Cardiac muscle cell (in vitro differentiated cells and primary cell): ENCODE results near the gene OGFOD1. TPM values are rescaled to one million over a fixed set of nuclear protein-coding genes. Genes with fewer than 3 reads are reported as not detected.

Experiments used
- DNase-seq, 2 donors: peaks; one replicate each; pipeline versions ENCODE4 v3.0.0 to v3.0.0-alpha.2; 2010 to 2017; ENCODE audit warnings: low read depth in 1 of 2, low spot score in 1 of 2
- H3K27ac ChIP-seq: fragments of 200-600 bp; sonication (generic); 2 replicates; pipeline ENCODE4 v1.5.1; 2016
- H3K27me3 ChIP-seq: fragments of 200-600 bp; sonication (generic); 2 replicates; pipeline ENCODE4 v1.6.0; 2016; ENCODE audit warnings: control low read depth
- H3K36me3 ChIP-seq: fragments of 200-600 bp; sonication (generic); 2 replicates; pipeline ENCODE4 v1.5.1; 2016; ENCODE audit warnings: control low read depth
- H3K4me1 ChIP-seq: fragments of 200-600 bp; sonication (generic); 2 replicates; pipeline ENCODE4 v1.8.1; 2017; ENCODE audit warnings: low read depth, mild to moderate bottlenecking, mixed run types
- H3K4me3 ChIP-seq: fragments of 200-600 bp; sonication (generic); 2 replicates; pipeline ENCODE4 v1.5.1; 2016; ENCODE audit warnings: mild to moderate bottlenecking
- H3K9me3 ChIP-seq: fragments of 200-600 bp; sonication (generic); 2 replicates; pipeline ENCODE4 v1.5.1; 2017; ENCODE audit warnings: low read depth, mild to moderate bottlenecking, control low read depth
- CTCF ChIP-seq: IDR thresholded peaks from 2 replicates; pipeline ENCODE4 v1.5.1; 2012; ENCODE audit warnings: low read depth, mild to moderate bottlenecking, low read length
- polyA plus RNA-seq: library from polyadenylated mRNA; unstranded; fragments of >200 nt; fragmentation: Nextera tagmentation; extraction: Ambion mirVana; gene quantifications from 2 replicates; pipeline ENCODE4 v1.2.1, GENCODE V29; 2016
- total RNA-seq: library from RNA; depleted of rRNA; stranded (reverse); fragments of >200 nt; gene quantifications from 2 replicates; pipeline ENCODE4 v1.2.3, GENCODE V29; 2016

The OGFOD1 gene
- total and polyA plus RNA-seq, 2 experiments from 2014 or later, result 54.9 to 65.5 TPM

DNA sequence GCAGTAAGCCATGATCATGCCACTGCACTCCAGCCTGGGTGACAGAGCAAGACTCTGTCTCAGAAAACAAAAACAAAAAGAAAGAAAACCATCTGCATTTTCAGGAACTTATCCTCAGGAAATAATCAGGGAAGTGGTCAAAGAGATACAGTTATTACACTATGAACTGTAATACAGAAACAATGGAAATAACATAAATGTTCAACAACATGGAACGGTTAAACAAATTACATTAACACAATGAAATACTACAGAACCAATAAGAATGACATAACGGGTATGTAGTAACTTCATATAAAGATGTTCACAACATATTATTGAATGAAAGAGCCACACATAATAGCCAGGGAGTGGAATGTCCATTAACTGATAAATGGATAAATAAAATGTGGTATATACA lies 61.7 kb downstream of the OGFOD1 start:
- no peak overlapping the region for H3K4me3 ChIP-seq
- H3K27me3 ChIP-seq, result no peaks in the 10 kb centered on the region
- H3K27ac ChIP-seq, result no peak overlapping the region
- H3K36me3 ChIP-seq, result peaks cover 17% of the 10 kb centered on the region
- H3K9me3 ChIP-seq, result no peaks in the 10 kb centered on the region
- TF ChIP-seq CTCF, result no peak
- no peak for DNase-seq
- H3K4me1 ChIP-seq, result no peaks in the 10 kb centered on the region

DNA sequence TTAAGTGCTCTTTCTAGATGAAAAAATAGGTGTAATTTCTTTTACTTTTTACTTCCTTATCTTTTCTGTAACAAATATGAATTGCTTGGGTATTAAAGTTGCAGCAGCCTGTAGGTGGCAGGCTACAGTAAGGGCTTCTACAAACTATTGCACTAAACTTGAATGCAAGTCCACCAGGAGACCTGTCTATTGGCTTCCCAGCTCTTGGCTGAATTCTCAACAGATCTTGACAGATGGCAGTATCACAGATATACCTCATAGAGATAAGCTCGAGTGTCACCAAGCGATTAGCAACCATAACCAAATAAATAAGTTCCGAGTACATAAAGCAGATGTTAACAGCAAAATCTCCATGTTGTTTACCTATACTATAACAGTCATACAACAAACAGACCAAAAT lies 62.6 kb downstream of the OGFOD1 start:
- Histone ChIP-seq H3K27me3 (no peaks in the 10 kb centered on the region), H3K36me3 (peaks cover 13% of the 10 kb centered on the region), H3K27ac (no peak overlapping the region), H3K4me3 (no peak overlapping the region), H3K4me1 (no peaks in the 10 kb centered on the region), H3K9me3 (no peaks in the 10 kb centered on the region)
- DNase-seq, result peak; percentile 31 to 73
- peak; percentile 71 for TF ChIP-seq CTCF

DNA sequence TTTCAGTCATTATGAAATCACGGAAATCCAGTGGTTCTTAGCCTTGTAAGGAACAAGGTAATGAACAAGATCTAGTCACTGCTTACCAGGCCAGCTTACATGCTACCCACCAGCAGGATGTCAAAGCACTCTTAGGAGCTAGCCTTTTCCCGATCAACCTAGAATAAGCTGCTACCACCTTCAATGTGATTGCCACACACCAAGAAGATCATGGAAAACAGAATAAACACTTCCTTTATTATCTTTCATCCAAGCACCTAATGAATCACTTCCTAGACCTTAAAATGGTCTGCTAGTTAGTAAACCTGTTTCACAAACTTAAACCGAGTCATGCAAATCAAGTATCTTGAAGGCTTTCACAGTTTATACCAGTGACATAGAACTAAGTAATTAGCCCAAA lies 63.5 kb downstream of the OGFOD1 start:
- DNase-seq, result no peak
- no peaks in the 10 kb centered on the region for H3K4me1 ChIP-seq
- H3K36me3 ChIP-seq, result peaks cover 5% of the 10 kb centered on the region
- no peak for TF ChIP-seq CTCF
- no peaks in the 10 kb centered on the region for H3K27me3 ChIP-seq
- no peak overlapping the region for H3K27ac ChIP-seq
- H3K9me3 ChIP-seq, result no peaks in the 10 kb centered on the region
- no peak overlapping the region for H3K4me3 ChIP-seq

DNA sequence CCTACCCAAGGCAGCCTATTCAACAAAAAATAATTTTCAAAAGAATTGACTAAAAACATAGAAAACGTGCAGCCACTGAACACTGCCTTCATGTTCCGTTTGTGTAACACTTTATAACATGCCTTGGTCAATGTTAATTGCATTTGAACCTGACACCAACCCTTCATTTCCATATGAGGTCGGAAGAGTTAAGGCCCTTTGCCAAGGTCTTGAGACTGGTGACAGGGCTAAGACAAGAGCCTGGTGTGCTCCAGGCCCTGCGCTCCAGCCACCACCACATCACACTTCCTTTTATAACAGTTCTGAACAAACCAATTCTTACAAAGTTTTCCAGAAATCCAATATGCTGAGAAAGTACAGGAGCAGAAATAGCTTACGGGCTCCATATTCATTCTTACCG lies 64.3 kb downstream of the OGFOD1 start:
- H3K36me3 ChIP-seq, result peaks cover 5% of the 10 kb centered on the region
- DNase-seq, result no peak
- no peaks in the 10 kb centered on the region for H3K27me3 ChIP-seq
- no peaks in the 10 kb centered on the region for H3K9me3 ChIP-seq
- TF ChIP-seq CTCF, result no peak
- no peaks in the 10 kb centered on the region for H3K4me1 ChIP-seq
- no peak overlapping the region for H3K4me3 ChIP-seq
- H3K27ac ChIP-seq, result no peak overlapping the region

DNA sequence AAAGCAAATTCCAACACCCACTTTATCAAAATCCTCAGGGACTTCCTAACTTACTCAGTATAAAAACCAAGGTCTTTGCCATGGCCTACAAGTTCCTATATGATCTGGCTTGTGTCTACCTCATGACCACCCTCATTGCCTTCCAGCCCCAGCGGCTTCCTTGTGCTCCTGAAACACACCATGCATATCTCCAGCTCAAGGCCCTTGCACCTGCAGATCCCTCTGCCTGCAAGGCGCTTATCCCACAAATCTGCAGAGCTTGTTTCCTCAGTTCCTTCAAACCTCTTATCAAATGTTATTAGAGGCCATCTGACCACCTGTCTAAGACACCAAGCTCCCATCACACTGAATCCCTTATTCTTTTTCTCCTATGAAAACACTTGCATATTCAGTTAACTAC lies 65.9 kb downstream of the OGFOD1 start:
- no peak for DNase-seq
- H3K4me1 ChIP-seq, result no peaks in the 10 kb centered on the region
- no peak overlapping the region for H3K4me3 ChIP-seq
- H3K27ac ChIP-seq, result no peak overlapping the region
- no peaks in the 10 kb centered on the region for H3K36me3 ChIP-seq
- no peaks in the 10 kb centered on the region for H3K27me3 ChIP-seq
- no peak for TF ChIP-seq CTCF
- H3K9me3 ChIP-seq, result no peaks in the 10 kb centered on the region

DNA sequence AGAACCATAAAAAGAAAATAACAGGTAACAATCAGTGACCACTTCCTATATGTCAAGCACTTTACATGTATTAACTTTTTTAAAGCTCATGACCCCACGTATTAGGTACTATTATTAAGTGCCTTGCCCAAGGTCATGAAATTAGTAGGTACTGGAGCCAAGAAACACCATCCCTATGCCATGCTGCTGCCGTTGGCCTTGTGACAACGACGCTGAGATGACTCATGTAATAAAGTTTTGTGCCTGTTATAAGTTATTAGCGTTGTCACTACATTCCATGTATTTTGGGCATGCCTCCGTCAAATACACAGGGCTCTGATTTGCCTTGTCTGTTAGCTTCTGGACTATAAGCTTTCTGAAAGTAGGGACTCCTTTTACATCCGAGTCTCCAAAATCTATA lies 67.1 kb downstream of the OGFOD1 start:
- H3K4me1 ChIP-seq, result no peaks in the 10 kb centered on the region
- H3K36me3 ChIP-seq, result no peaks in the 10 kb centered on the region
- H3K27ac ChIP-seq, result no peak overlapping the region
- H3K4me3 ChIP-seq, result no peak overlapping the region
- H3K9me3 ChIP-seq, result no peaks in the 10 kb centered on the region
- no peak for TF ChIP-seq CTCF
- no peak for DNase-seq
- no peaks in the 10 kb centered on the region for H3K27me3 ChIP-seq
